ENCODE results near the gene KATNB1. TPM values are rescaled to one million over a fixed set of nuclear protein-coding genes. Genes with fewer than 3 reads are reported as not detected.

The KATNB1 gene
- total RNA-seq, 1 experiment from 2014 or later = 8.1 TPM

DNA sequence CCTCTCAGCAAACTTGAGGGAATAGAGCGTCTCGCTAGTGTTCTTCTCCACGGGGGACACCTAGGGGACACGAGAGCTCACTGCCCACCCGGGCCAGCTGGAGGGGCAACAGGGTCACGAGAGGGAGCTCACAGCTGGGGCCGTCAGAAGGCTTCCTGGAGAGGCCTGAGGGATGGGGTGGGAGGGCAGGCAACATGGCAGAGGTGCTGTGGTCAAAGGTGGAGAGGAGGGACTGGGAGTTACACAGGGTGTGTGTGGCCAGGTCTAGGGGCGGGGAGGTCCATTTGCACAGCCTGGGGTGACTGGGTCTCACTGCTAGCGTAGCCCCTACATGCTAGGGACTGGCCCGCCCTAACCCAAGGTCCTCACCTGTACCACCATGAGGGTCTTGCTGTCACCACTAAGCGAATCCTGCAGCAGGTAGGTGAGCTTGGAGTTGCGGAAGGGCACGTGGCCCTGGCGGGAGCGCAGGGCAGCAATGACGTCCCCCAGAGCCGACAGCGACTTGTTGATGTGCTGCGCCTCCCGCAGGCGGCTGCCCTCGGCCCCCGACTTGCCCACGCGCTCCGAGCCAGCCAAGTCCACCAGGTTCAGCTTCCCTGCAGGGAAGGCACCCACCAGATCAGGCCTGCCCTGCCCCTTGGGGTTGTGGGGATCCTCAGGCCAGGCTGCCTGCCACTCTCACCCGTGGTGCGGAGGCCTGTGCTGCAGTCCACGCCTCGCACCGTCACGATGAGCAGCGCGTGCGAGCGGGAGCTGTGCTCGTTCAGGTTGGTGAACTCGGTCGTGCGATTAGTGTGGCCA is 25.0 kb downstream of the KATNB1 start:
- H3K27me3 ChIP-seq (ENCODE audit: control insufficient read depth, insufficient read depth, low read length) = no peaks in the 10 kb centered on the region
- ATAC-seq = no peak
- no peak overlapping the region for H3K27ac ChIP-seq (ENCODE audit: low read length)
- POLR2A ChIA-PET = no interaction called here
- no peaks in the 10 kb centered on the region for H3K4me1 ChIP-seq (ENCODE audit: control insufficient read depth, insufficient read depth, low read length)
- in situ Hi-C loops (cut with HindIII; ENCODE audit: low pct_unique_long_range_greater_than_20kb, low sequenced_read_pairs) = no loop called here
- H3K36me3 ChIP-seq (ENCODE audit: control insufficient read depth, insufficient read depth, low read length) = no peaks in the 10 kb centered on the region
- CTCF ChIA-PET = interaction anchor here (0.6 kb wide), 1 partner anchor 169 kb away, joined by 3 read pairs; no protein-coding TSS in a partner anchor
- no peak for TF ChIP-seq CTCF (IDR thresholded peaks at IDR 0.05)
- TF ChIP-seq POLR2AphosphoS5 (IDR thresholded peaks at IDR 0.05; ENCODE audit: low read depth, low read length) = no peak
- TF ChIP-seq, protein P1, sequence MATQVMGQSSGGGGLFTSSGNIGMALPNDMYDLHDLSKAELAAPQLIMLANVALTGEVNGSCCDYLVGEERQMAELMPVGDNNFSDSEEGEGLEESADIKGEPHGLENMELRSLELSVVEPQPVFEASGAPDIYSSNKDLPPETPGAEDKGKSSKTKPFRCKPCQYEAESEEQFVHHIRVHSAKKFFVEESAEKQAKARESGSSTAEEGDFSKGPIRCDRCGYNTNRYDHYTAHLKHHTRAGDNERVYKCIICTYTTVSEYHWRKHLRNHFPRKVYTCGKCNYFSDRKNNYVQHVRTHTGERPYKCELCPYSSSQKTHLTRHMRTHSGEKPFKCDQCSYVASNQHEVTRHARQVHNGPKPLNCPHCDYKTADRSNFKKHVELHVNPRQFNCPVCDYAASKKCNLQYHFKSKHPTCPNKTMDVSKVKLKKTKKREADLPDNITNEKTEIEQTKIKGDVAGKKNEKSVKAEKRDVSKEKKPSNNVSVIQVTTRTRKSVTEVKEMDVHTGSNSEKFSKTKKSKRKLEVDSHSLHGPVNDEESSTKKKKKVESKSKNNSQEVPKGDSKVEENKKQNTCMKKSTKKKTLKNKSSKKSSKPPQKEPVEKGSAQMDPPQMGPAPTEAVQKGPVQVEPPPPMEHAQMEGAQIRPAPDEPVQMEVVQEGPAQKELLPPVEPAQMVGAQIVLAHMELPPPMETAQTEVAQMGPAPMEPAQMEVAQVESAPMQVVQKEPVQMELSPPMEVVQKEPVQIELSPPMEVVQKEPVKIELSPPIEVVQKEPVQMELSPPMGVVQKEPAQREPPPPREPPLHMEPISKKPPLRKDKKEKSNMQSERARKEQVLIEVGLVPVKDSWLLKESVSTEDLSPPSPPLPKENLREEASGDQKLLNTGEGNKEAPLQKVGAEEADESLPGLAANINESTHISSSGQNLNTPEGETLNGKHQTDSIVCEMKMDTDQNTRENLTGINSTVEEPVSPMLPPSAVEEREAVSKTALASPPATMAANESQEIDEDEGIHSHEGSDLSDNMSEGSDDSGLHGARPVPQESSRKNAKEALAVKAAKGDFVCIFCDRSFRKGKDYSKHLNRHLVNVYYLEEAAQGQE (IDR thresholded peaks at IDR 0.05; ENCODE audit: insufficient read depth in 1 of 2, low read depth in 2 of 2, low read length in 1 of 2) = no peak
- TF ChIP-seq SIN3A (IDR thresholded peaks at IDR 0.05; ENCODE audit: borderline replicate concordance, insufficient read depth, low read depth, low read length) = no peak
- no peak for TF ChIP-seq TCF7L2 (IDR thresholded peaks at IDR 0.05; ENCODE audit: low read depth, low read length)
- H3K4me3 ChIP-seq (ENCODE audit: low read depth in 2 of 2, low read length in 2 of 2) = no peak overlapping the region
- no peaks in the 10 kb centered on the region for H3K9me3 ChIP-seq (ENCODE audit: control insufficient read depth, insufficient read depth, low read depth, low read length)
- no peak for DNase-seq (ENCODE audit: low read depth, low spot score)
- intact Hi-C loops (cut with micrococcal nuclease; ENCODE audit: unreplicated experiment) = no loop called here
- BruUV-seq (replicated peaks) = no TSS peak

- intact Hi-C loops (cut with micrococcal nuclease; ENCODE audit: unreplicated experiment) = no loop called here
- no TSS peak for BruUV-seq (replicated peaks)
- CTCF ChIA-PET = no interaction called here
- in situ Hi-C loops (cut with HindIII; ENCODE audit: low pct_unique_long_range_greater_than_20kb, low sequenced_read_pairs) = no loop called here
- H3K27ac ChIP-seq (ENCODE audit: low read length) = no peak overlapping the region
- ATAC-seq = no peak
- no peaks in the 10 kb centered on the region for H3K9me3 ChIP-seq (ENCODE audit: control insufficient read depth, insufficient read depth, low read depth, low read length)
- no peaks in the 10 kb centered on the region for H3K36me3 ChIP-seq (ENCODE audit: control insufficient read depth, insufficient read depth, low read length)
- POLR2A ChIA-PET = no interaction called here
- TF ChIP-seq SIN3A (IDR thresholded peaks at IDR 0.05; ENCODE audit: borderline replicate concordance, insufficient read depth, low read depth, low read length) (no peak), POLR2AphosphoS5 (IDR thresholded peaks at IDR 0.05; ENCODE audit: low read depth, low read length) (no peak), TCF7L2 (IDR thresholded peaks at IDR 0.05; ENCODE audit: low read depth, low read length) (no peak), CTCF (IDR thresholded peaks at IDR 0.05) (no peak)
- TF ChIP-seq, protein P1 (IDR thresholded peaks at IDR 0.05; ENCODE audit: insufficient read depth in 1 of 2, low read depth in 2 of 2, low read length in 1 of 2) = no peak
- no peak overlapping the region for H3K4me3 ChIP-seq (ENCODE audit: low read depth in 2 of 2, low read length in 2 of 2)
- H3K27me3 ChIP-seq (ENCODE audit: control insufficient read depth, insufficient read depth, low read length) = no peaks in the 10 kb centered on the region
- DNase-seq (ENCODE audit: low read depth, low spot score) = no peak
- H3K4me1 ChIP-seq (ENCODE audit: control insufficient read depth, insufficient read depth, low read length) = no peaks in the 10 kb centered on the region
Measured at GRCh38 chr16:57761301-57761700, 25.7 kb downstream of the KATNB1 start.
